ENCODE results near the gene GRHPR. TPM values are rescaled to one million over a fixed set of nuclear protein-coding genes. Genes with fewer than 3 reads are reported as not detected.

GRHPR gene
- polyA plus RNA-seq, 1 of the 3 experiments (the other 2 are of a cell fraction): 206 TPM

DNA sequence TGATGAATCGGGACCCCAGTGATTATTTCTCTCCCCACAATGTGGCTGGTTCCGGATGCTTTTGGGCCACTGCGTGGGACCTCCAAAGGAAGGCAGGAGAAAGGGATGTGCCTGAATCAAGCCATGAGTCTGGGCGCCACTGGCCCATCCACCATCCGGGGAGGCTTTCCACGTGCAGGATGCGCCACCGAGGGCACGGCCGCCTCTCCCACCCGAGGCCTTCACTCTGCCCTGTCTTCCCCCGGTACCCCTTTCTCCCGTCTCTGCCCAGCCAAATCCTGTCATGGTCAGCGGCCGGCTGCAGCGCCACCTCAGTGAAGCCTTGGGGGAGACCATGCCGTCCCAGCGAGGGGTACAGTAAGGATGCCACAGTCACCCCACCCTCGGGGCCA, 43.9 kb upstream of the GRHPR start:
- no peak for DNase-seq
- Histone ChIP-seq H2AFZ (ENCODE audit: low read depth) (no peak overlapping the region), H3K9me3 (no peaks in the 10 kb centered on the region), H3K27me3 (ENCODE audit: insufficient read depth) (no peaks in the 10 kb centered on the region), H3K4me2 (no peak overlapping the region), H3K4me1 (ENCODE audit: control insufficient read depth in 1 of 2, insufficient read depth in 2 of 2, low read depth in 1 of 2, low read length in 1 of 2) (no peaks in the 10 kb centered on the region), H3K79me2 (ENCODE audit: insufficient read depth) (no peaks in the 10 kb centered on the region), H3K36me3 (replicated peaks in 1 of 2; ENCODE audit: control insufficient read depth in 1 of 2, insufficient read depth in 2 of 2, low read length in 1 of 2) (no peaks in the 10 kb centered on the region), H4K20me1 (ENCODE audit: insufficient read depth) (no peaks in the 10 kb centered on the region), H3K27ac (ENCODE audit: low read depth in 2 of 2, low read length in 1 of 2) (no peak overlapping the region), H3K4me3 (ENCODE audit: low read depth in 2 of 2, low read length in 1 of 2) (no peak overlapping the region), H3K9ac (no peak overlapping the region), H3F3A (replicated peaks; ENCODE audit: insufficient read depth) (no peaks in the 10 kb centered on the region), H3K9me2 (no peaks in the 10 kb centered on the region)
- CTCF ChIA-PET: no interaction called here
- POLR2A ChIA-PET: no interaction called here
- 75% methylated on average over 16 of the region's 19 CpGs for WGBS (ENCODE audit: low lambda C conversion rate)
- TF ChIP-seq RAD21 (IDR thresholded peaks at IDR 0.05; ENCODE audit: low read length) (no peak), SMC3 (IDR thresholded peaks at IDR 0.05; ENCODE audit: low read depth, low read length) (no peak), CHD2 (IDR thresholded peaks at IDR 0.05; ENCODE audit: low read length, partially characterized antibody) (no peak), NRF1 (IDR thresholded peaks at IDR 0.05; ENCODE audit: low read depth, low read length) (no peak), FOXJ3 (CRISPR knock-in tag; IDR thresholded peaks at IDR 0.05) (no peak), FOSL2 (IDR thresholded peaks at IDR 0.05; ENCODE audit: borderline replicate concordance, low read depth) (no peak), EP300 (IDR thresholded peaks at IDR 0.05; ENCODE audit: borderline replicate concordance in 1 of 2, low read depth in 1 of 2, low read length in 1 of 2) (no peak), YY1 (IDR thresholded peaks at IDR 0.05; ENCODE audit: low read depth) (no peak), GABPA (IDR thresholded peaks at IDR 0.05; ENCODE audit: low read depth) (no peak)
- TF ChIP-seq, protein P1, sequence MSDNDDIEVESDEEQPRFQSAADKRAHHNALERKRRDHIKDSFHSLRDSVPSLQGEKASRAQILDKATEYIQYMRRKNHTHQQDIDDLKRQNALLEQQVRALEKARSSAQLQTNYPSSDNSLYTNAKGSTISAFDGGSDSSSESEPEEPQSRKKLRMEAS (IDR thresholded peaks at IDR 0.05; ENCODE audit: low read depth): no peak
- TF ChIP-seq, protein P2, sequence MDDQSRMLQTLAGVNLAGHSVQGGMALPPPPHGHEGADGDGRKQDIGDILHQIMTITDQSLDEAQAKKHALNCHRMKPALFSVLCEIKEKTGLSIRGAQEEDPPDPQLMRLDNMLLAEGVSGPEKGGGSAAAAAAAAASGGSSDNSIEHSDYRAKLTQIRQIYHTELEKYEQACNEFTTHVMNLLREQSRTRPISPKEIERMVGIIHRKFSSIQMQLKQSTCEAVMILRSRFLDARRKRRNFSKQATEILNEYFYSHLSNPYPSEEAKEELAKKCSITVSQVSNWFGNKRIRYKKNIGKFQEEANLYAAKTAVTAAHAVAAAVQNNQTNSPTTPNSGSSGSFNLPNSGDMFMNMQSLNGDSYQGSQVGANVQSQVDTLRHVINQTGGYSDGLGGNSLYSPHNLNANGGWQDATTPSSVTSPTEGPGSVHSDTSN (IDR thresholded peaks at IDR 0.05): no peak
- TF ChIP-seq, protein P3, sequence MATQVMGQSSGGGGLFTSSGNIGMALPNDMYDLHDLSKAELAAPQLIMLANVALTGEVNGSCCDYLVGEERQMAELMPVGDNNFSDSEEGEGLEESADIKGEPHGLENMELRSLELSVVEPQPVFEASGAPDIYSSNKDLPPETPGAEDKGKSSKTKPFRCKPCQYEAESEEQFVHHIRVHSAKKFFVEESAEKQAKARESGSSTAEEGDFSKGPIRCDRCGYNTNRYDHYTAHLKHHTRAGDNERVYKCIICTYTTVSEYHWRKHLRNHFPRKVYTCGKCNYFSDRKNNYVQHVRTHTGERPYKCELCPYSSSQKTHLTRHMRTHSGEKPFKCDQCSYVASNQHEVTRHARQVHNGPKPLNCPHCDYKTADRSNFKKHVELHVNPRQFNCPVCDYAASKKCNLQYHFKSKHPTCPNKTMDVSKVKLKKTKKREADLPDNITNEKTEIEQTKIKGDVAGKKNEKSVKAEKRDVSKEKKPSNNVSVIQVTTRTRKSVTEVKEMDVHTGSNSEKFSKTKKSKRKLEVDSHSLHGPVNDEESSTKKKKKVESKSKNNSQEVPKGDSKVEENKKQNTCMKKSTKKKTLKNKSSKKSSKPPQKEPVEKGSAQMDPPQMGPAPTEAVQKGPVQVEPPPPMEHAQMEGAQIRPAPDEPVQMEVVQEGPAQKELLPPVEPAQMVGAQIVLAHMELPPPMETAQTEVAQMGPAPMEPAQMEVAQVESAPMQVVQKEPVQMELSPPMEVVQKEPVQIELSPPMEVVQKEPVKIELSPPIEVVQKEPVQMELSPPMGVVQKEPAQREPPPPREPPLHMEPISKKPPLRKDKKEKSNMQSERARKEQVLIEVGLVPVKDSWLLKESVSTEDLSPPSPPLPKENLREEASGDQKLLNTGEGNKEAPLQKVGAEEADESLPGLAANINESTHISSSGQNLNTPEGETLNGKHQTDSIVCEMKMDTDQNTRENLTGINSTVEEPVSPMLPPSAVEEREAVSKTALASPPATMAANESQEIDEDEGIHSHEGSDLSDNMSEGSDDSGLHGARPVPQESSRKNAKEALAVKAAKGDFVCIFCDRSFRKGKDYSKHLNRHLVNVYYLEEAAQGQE (IDR thresholded peaks at IDR 0.05; ENCODE audit: low read depth, low read length): no peak

DNA sequence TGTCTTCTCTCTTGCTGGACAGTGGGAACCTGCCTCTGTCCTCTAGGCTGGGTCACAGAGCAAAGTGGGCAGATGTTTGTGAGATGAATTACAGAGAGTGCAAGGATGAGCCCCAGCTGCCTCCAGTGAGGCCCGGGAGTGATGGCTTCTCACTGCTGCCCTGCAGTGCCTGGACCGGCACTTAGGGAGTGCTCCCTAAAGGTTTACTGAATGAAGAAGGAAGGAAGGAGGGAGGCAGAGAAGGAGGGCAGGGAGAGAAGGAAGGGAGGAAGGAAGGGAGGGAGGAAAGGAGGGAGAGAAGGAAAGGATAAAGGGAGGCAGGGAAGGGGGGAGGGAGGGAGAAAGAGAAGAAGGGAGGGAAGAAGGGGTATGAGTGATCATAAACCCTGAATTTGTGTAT, 42.7 kb upstream of the GRHPR start:
- Histone ChIP-seq H2AFZ (ENCODE audit: low read depth) (no peak overlapping the region), H3K4me1 (ENCODE audit: control insufficient read depth in 1 of 2, insufficient read depth in 2 of 2, low read depth in 1 of 2, low read length in 1 of 2) (no peaks in the 10 kb centered on the region), H3K36me3 (replicated peaks in 1 of 2; ENCODE audit: control insufficient read depth in 1 of 2, insufficient read depth in 2 of 2, low read length in 1 of 2) (no peaks in the 10 kb centered on the region), H3K27ac (ENCODE audit: low read depth in 2 of 2, low read length in 1 of 2) (no peak overlapping the region), H3K79me2 (ENCODE audit: insufficient read depth) (no peaks in the 10 kb centered on the region), H4K20me1 (ENCODE audit: insufficient read depth) (no peaks in the 10 kb centered on the region), H3K9ac (no peak overlapping the region), H3K27me3 (ENCODE audit: insufficient read depth) (no peaks in the 10 kb centered on the region), H3K9me3 (no peaks in the 10 kb centered on the region), H3K9me2 (no peaks in the 10 kb centered on the region), H3K4me3 (ENCODE audit: low read depth in 2 of 2, low read length in 1 of 2) (no peak overlapping the region), H3K4me2 (no peak overlapping the region), H3F3A (replicated peaks; ENCODE audit: insufficient read depth) (no peaks in the 10 kb centered on the region)
- CTCF ChIA-PET: no interaction called here
- no peak for DNase-seq
- 57% methylated on average over 2 of the region's 2 CpGs for WGBS (ENCODE audit: low lambda C conversion rate)
- POLR2A ChIA-PET: no interaction called here
- TF ChIP-seq, protein P4, sequence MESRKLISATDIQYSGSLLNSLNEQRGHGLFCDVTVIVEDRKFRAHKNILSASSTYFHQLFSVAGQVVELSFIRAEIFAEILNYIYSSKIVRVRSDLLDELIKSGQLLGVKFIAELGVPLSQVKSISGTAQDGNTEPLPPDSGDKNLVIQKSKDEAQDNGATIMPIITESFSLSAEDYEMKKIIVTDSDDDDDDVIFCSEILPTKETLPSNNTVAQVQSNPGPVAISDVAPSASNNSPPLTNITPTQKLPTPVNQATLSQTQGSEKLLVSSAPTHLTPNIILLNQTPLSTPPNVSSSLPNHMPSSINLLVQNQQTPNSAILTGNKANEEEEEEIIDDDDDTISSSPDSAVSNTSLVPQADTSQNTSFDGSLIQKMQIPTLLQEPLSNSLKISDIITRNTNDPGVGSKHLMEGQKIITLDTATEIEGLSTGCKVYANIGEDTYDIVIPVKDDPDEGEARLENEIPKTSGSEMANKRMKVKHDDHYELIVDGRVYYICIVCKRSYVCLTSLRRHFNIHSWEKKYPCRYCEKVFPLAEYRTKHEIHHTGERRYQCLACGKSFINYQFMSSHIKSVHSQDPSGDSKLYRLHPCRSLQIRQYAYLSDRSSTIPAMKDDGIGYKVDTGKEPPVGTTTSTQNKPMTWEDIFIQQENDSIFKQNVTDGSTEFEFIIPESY (IDR thresholded peaks at IDR 0.05; ENCODE audit: borderline replicate concordance, low read depth): no peak
- no peak for TF ChIP-seq GABPA (IDR thresholded peaks at IDR 0.05; ENCODE audit: low read depth)
- TF ChIP-seq, protein P5, sequence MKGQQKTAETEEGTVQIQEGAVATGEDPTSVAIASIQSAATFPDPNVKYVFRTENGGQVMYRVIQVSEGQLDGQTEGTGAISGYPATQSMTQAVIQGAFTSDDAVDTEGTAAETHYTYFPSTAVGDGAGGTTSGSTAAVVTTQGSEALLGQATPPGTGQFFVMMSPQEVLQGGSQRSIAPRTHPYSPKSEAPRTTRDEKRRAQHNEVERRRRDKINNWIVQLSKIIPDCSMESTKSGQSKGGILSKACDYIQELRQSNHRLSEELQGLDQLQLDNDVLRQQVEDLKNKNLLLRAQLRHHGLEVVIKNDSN (IDR thresholded peaks at IDR 0.05; ENCODE audit: borderline replicate concordance, low read depth): no peak
- TF ChIP-seq, protein P6, sequence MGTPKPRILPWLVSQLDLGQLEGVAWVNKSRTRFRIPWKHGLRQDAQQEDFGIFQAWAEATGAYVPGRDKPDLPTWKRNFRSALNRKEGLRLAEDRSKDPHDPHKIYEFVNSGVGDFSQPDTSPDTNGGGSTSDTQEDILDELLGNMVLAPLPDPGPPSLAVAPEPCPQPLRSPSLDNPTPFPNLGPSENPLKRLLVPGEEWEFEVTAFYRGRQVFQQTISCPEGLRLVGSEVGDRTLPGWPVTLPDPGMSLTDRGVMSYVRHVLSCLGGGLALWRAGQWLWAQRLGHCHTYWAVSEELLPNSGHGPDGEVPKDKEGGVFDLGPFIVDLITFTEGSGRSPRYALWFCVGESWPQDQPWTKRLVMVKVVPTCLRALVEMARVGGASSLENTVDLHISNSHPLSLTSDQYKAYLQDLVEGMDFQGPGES (IDR thresholded peaks at IDR 0.05; ENCODE audit: low read depth, low read length): no peak
- TF ChIP-seq TAF1 (IDR thresholded peaks at IDR 0.05; ENCODE audit: borderline replicate concordance, low read depth, low read length): no peak
- TF ChIP-seq MEF2A (IDR thresholded peaks at IDR 0.05; ENCODE audit: borderline replicate concordance, low read depth): no peak
- TF ChIP-seq JUND (IDR thresholded peaks at IDR 0.05): no peak
- TF ChIP-seq NRF1 (IDR thresholded peaks at IDR 0.05; ENCODE audit: low read depth, low read length): no peak
- TF ChIP-seq RXRA (IDR thresholded peaks at IDR 0.05; ENCODE audit: borderline replicate concordance, low read depth): no peak

Data from SK-N-SH (cell line).